H1 (cell line): ENCODE results near the gene TIMM10. TPM values are rescaled to one million over a fixed set of nuclear protein-coding genes. Genes with fewer than 3 reads are reported as not detected.

ENCODE experiments used
- CTCF ChIA-PET: fragments of 300-600 bp; sonication (Branson Sonifier 250); formaldehyde crosslinking; loops from one replicate; lab custom pipeline; 2021; ENCODE audit not compliant: partially characterized antibody; lab: Charles Lee
- POLR2A ChIA-PET: fragments of 300-600 bp; sonication (Branson Sonifier 250); formaldehyde crosslinking; loops from one replicate; lab custom pipeline; 2021; ENCODE audit warnings: inconsistent platforms; ENCODE audit not compliant: partially characterized antibody; lab: Charles Lee
- DNase-seq, 2 experiments: peaks; one replicate each; pipeline versions ENCODE4 v3.0.0 to v3.0.0-alpha.2; 2010 to 2022; ENCODE audit warnings: low spot score in 2 of 2, low read depth in 1 of 2, mixed read lengths in 1 of 2
- FAIRE-seq: peaks from 2 replicates; lab custom pipeline; 2011; peaks lifted over from hg19 to GRCh38; lab: Jason Lieb, UNC
- H2AFZ ChIP-seq: 2 replicates; pipeline ENCODE4 v1.8.1; 2012; ENCODE audit warnings: low read length, inconsistent platforms
- H2AK5ac ChIP-seq: 2 replicates; pipeline ENCODE4 v1.6.1; 2013; ENCODE audit warnings: low read depth, low read length
- H2BK120ac ChIP-seq: replicated peaks from 2 replicates; pipeline ENCODE3; 2013; ENCODE audit warnings: low read depth, low read length, inconsistent platforms
- H2BK12ac ChIP-seq: 2 replicates; pipeline ENCODE4 v1.6.1; 2013; ENCODE audit warnings: low read depth, low read length
- H2BK15ac ChIP-seq: 2 replicates; pipeline ENCODE4 v1.6.1; 2013; ENCODE audit warnings: low read length
- H2BK20ac ChIP-seq: 2 replicates; pipeline ENCODE4 v1.6.1; 2013; ENCODE audit warnings: low read length
- H2BK5ac ChIP-seq: 2 replicates; pipeline ENCODE4 v1.6.1; 2013; ENCODE audit warnings: low read depth, low read length
- H3K14ac ChIP-seq: 2 replicates; pipeline ENCODE4 v1.6.1; 2013; ENCODE audit warnings: inconsistent platforms; ENCODE audit not compliant: insufficient read length
- H3K18ac ChIP-seq: 2 replicates; pipeline ENCODE4 v1.6.1; 2013; ENCODE audit warnings: low read length; ENCODE audit errors: extremely low read depth
- H3K23ac ChIP-seq: 2 replicates; pipeline ENCODE4 v1.6.1; 2013; ENCODE audit warnings: inconsistent platforms; ENCODE audit not compliant: insufficient read length
- H3K23me2 ChIP-seq: 2 replicates; pipeline ENCODE4 v1.6.1; 2013; ENCODE audit warnings: low read depth, low read length
- H3K27ac ChIP-seq: 2 replicates; pipeline ENCODE4 v1.6.1; 2011; ENCODE audit warnings: low read depth, low read length, inconsistent platforms
- H3K27me3 ChIP-seq, 4 experiments: replicated peaks in 1 of 4; 1 replicate in 1 of 4; 2 replicates in 3 of 4; pipeline versions ENCODE4 v1.6.1 to v1.8.1; 2011 to 2013; ENCODE audit warnings: low read length in 3 of 4, mild to moderate bottlenecking in 3 of 4, inconsistent platforms in 2 of 4, mixed read lengths in 2 of 4, moderate library complexity in 1 of 4; ENCODE audit not compliant: control insufficient read depth in 3 of 4, insufficient read depth in 3 of 4; ENCODE audit errors: extremely low read depth in 1 of 4
- H3K36me3 ChIP-seq, 4 experiments: 2 replicates each; pipeline versions ENCODE4 v1.6.1 to v1.8.1; 2011 to 2013; ENCODE audit warnings: mild to moderate bottlenecking in 4 of 4, low read length in 3 of 4, moderate library complexity in 2 of 4, control low read depth in 1 of 4, inconsistent platforms in 1 of 4; ENCODE audit not compliant: insufficient read depth in 4 of 4, control insufficient read depth in 2 of 4
- H3K4ac ChIP-seq: replicated peaks from 2 replicates; pipeline ENCODE3; 2013; ENCODE audit warnings: low read length, low read depth, mixed read lengths, inconsistent platforms; ENCODE audit not compliant: insufficient read length
- H3K4me1 ChIP-seq, 4 experiments: replicated peaks in 1 of 4; 1 replicate in 1 of 4; 2 replicates in 3 of 4; pipeline versions ENCODE4 v1.6.1 to v1.8.1; 2011 to 2013; ENCODE audit warnings: low read length in 3 of 4, inconsistent platforms in 2 of 4, mixed read lengths in 1 of 4; ENCODE audit not compliant: insufficient read depth in 4 of 4, control insufficient read depth in 3 of 4
- H3K4me2 ChIP-seq, 2 experiments: 2 replicates each; pipeline versions ENCODE4 v1.6.1 to v1.8.1; 2011 to 2013; ENCODE audit warnings: low read depth in 2 of 2, low read length in 2 of 2, control low read depth in 1 of 2, inconsistent platforms in 1 of 2, mild to moderate bottlenecking in 1 of 2; ENCODE audit not compliant: insufficient read depth in 1 of 2
- H3K4me3 ChIP-seq, 4 experiments: fragments of 200-600, 300-600 bp in 1 of 4; sonication (generic), shearing (Covaris generic), sonication (Bioruptor Twin) in 1 of 4; 2 replicates each; pipeline versions ENCODE4 v1.5.1 to v1.8.1; 2011 to 2016; ENCODE audit warnings: low read length in 4 of 4, low read depth in 3 of 4, control low read depth in 2 of 4, inconsistent platforms in 2 of 4, mild to moderate bottlenecking in 2 of 4, mixed read lengths in 1 of 4, moderate library complexity in 1 of 4; ENCODE audit not compliant: insufficient read depth in 2 of 4; ENCODE audit errors: extremely low read depth in 1 of 4
- H3K56ac ChIP-seq: replicated peaks from 2 replicates; pipeline ENCODE3; 2013; ENCODE audit warnings: low read depth, mild to moderate bottlenecking, mixed read lengths, low read length, inconsistent platforms; ENCODE audit not compliant: insufficient read length
- H3K79me1 ChIP-seq: 2 replicates; pipeline ENCODE4 v1.6.1; 2013; ENCODE audit warnings: low read depth, low read length, control low read depth
- H3K79me2 ChIP-seq, 2 experiments: 2 replicates each; pipeline versions ENCODE4 v1.6.1 to v1.8.1; 2012 to 2013; ENCODE audit warnings: low read length in 2 of 2, mild to moderate bottlenecking in 2 of 2, inconsistent platforms in 1 of 2; ENCODE audit not compliant: insufficient read depth in 2 of 2, control insufficient read depth in 1 of 2
- H3K9ac ChIP-seq, 4 experiments: replicated peaks in 1 of 4; 1 replicate in 1 of 4; 2 replicates in 3 of 4; pipeline versions ENCODE4 v1.6.1 to v1.8.1; 2011 to 2013; ENCODE audit warnings: low read depth in 3 of 4, low read length in 3 of 4, control low read depth in 2 of 4, mild to moderate bottlenecking in 2 of 4, moderate library complexity in 2 of 4, inconsistent platforms in 1 of 4; ENCODE audit errors: extremely low read depth in 1 of 4
- H3K9me3 ChIP-seq, 2 experiments: 2 replicates each; pipeline versions ENCODE4 v1.6.1 to v1.8.1; 2012 to 2013; ENCODE audit warnings: mild to moderate bottlenecking in 2 of 2, moderate library complexity in 2 of 2, control low read depth in 1 of 2, inconsistent platforms in 1 of 2, low read depth in 1 of 2, low read length in 1 of 2, mixed read lengths in 1 of 2; ENCODE audit not compliant: insufficient read depth in 2 of 2
- H4K20me1 ChIP-seq, 2 experiments: replicated peaks in 1 of 2; 2 replicates each; pipeline versions ENCODE3 to v1.8.1; 2011 to 2013; ENCODE audit warnings: inconsistent platforms in 2 of 2, low read length in 2 of 2, mild to moderate bottlenecking in 1 of 2; ENCODE audit not compliant: insufficient read depth in 2 of 2, control insufficient read depth in 1 of 2
- H4K5ac ChIP-seq: 2 replicates; pipeline ENCODE4 v1.6.1; 2013; ENCODE audit warnings: low read length, low read depth, mixed read lengths, inconsistent platforms; ENCODE audit not compliant: insufficient read length
- H4K8ac ChIP-seq: 2 replicates; pipeline ENCODE4 v1.8.0; 2013; ENCODE audit warnings: mild to moderate bottlenecking, moderate library complexity, low read length, inconsistent platforms; ENCODE audit not compliant: insufficient read depth; ENCODE audit errors: extremely low read depth
- H4K91ac ChIP-seq: replicated peaks from 2 replicates; pipeline ENCODE3; 2013; ENCODE audit warnings: low read length, mixed read lengths, inconsistent platforms; ENCODE audit not compliant: insufficient read length
- ATF2 ChIP-seq: IDR thresholded peaks from 2 replicates; pipeline ENCODE4 v1.6.1; 2012; ENCODE audit warnings: low read length, inconsistent platforms
- BCL11A ChIP-seq, 2 experiments: IDR thresholded peaks; one replicate each; pipeline ENCODE4 v1.6.1; 2011; ENCODE audit warnings: low read depth in 2 of 2, low read length in 2 of 2, mild to moderate bottlenecking in 2 of 2
- CTCF ChIP-seq, 3 experiments: IDR thresholded peaks; 1 replicate in 2 of 3; 2 replicates in 1 of 3; pipeline versions ENCODE4 v1.5.1 to v1.6.1; 2011; ENCODE audit warnings: low read length in 3 of 3, mild to moderate bottlenecking in 3 of 3, inconsistent platforms in 2 of 3, low read depth in 1 of 3, moderate library complexity in 1 of 3; ENCODE audit not compliant: insufficient read depth in 1 of 3; ENCODE audit errors: control extremely low read depth in 1 of 3
- EGR1 ChIP-seq: IDR thresholded peaks from 2 replicates; pipeline ENCODE4 v1.6.1; 2011; ENCODE audit warnings: low read depth, low read length, borderline replicate concordance
- KDM4A ChIP-seq: IDR thresholded peaks from one replicate; pipeline ENCODE4 v1.7.1; 2012; ENCODE audit warnings: low read depth, mild to moderate bottlenecking, moderate library complexity, low read length, inconsistent platforms; ENCODE audit not compliant: severe bottlenecking
- TAF7 ChIP-seq: optimal IDR thresholded peaks from 2 replicates; pipeline ENCODE3; 2011; ENCODE audit warnings: low read depth, mild to moderate bottlenecking, inconsistent platforms, low read length, moderate library complexity, borderline replicate concordance
- TCF12 ChIP-seq: IDR thresholded peaks from 2 replicates; pipeline ENCODE4 v1.6.1; 2011; ENCODE audit warnings: low read depth, mild to moderate bottlenecking, low read length
- ZNF274 ChIP-seq: IDR thresholded peaks from 2 replicates; pipeline ENCODE4 v1.7.0; 2012; ENCODE audit warnings: low read length, borderline replicate concordance; ENCODE audit errors: extremely low read depth
- WGBS, 2 experiments: shearing (Covaris generic) in 1 of 2; methylation state at CpG; one replicate each; pipeline versions ENCODE4 v1.1.6 to v1.1.7; 2013 to 2015; ENCODE audit warnings: low lambda C conversion rate in 2 of 2, mixed read lengths in 2 of 2, inconsistent platforms in 1 of 2, low coverage in 1 of 2, missing lambda C conversion rate in 1 of 2; ENCODE audit not compliant: insufficient replicate concordance in 2 of 2, insufficient coverage in 1 of 2, insufficient read length in 1 of 2; ENCODE audit errors: extremely low coverage in 1 of 2, missing lambda C conversion rate in 1 of 2; 5-methylcytosine and 5-hydroxymethylcytosine counted together
- polyA plus RNA-seq, 7 experiments: library from polyadenylated mRNA; depleted of rRNA in 3 of 7; stranded (reverse) in 5 of 7; unstranded in 2 of 7; fragments of >200 nt in 5 of 7; fragments of 200-250 nt in 2 of 7; gene quantifications; 1 replicate in 5 of 7; 2 replicates in 1 of 7; 4 replicates in 1 of 7; pipeline versions ENCODE4 v1.2.1 to v1.2.3, GENCODE V29; 2011 to 2013; ENCODE audit warnings: missing spikeins in 2 of 7, mixed read lengths in 2 of 7
- total RNA-seq: library from RNA; stranded (reverse); fragmentation: NEBNext Ultra II Directional; extraction: Animal tissue kit (Norgen Biotek cat#: 25700); gene quantifications from 2 replicates; pipeline ENCODE4 v1.2.1, GENCODE V29; 2021

Gene TIMM10
- total and polyA plus RNA-seq, 2 of the 8 experiments (the other 6 are each of a cell fraction or from before 2014, with no cell fraction given): 117 to 227 TPM

GRCh38 chr11:57547854-57548377 is 17.4 kb upstream of the TIMM10 start:
- Histone ChIP-seq H3K23ac (no peak overlapping the region), H3K36me3 (peaks cover 2 to 33% (median 14%) of the 10 kb centered on the region in 4 experiments; a peak in 6 of 8 replicates), H3K9ac (no peak overlapping the region), H4K5ac (no peak overlapping the region), H3K14ac (no peak overlapping the region), H2BK15ac (no peak overlapping the region), H3K27ac (no peak overlapping the region), H2AFZ (no peak overlapping the region), H3K18ac (no peak overlapping the region), H2BK5ac (no peak overlapping the region), H3K23me2 (no peaks in the 10 kb centered on the region; the same call in 1 of the 2 replicates), H2AK5ac (no peak overlapping the region), H2BK20ac (no peak overlapping the region), H3K56ac (no peak overlapping the region), H4K20me1 (peaks cover 0 to 1% of the 10 kb centered on the region in 2 experiments), H3K4me2 (no peak overlapping the region), H3K27me3 (no peaks in the 10 kb centered on the region; a peak in 2 of 7 replicates), H3K9me3 (no peaks in the 10 kb centered on the region), H3K79me2 (no peaks in the 10 kb centered on the region), H4K8ac (no peak overlapping the region; the same call in 1 of the 2 replicates), H3K4ac (no peak overlapping the region), H3K4me3 (no peak overlapping the region), H2BK12ac (no peak overlapping the region), H3K4me1 (peaks cover 0 to 10% (median 8%) of the 10 kb centered on the region in 4 experiments; a peak in 6 of 7 replicates), H3K79me1 (no peaks in the 10 kb centered on the region), H4K91ac (no peak overlapping the region), H2BK120ac (no peak overlapping the region)
- POLR2A ChIA-PET: interaction anchor here (0.8 to 7.2 kb wide), 9 partner anchors 9 to 100 kb away, joined by 3 to 47 read pairs (median 5); no protein-coding TSS in a partner anchor
- FAIRE-seq: no peak
- no peak for DNase-seq
- CTCF ChIA-PET: interaction anchor here (0.7 to 5.5 kb wide), 16 partner anchors 10 to 208 kb away, joined by 3 to 34 read pairs (median 5); partner anchors contain the start of gene UBE2L6
- 90% methylated on average over 6 of the region's 6 CpGs; no CpG with 5 or more reads in 1 of the 2 experiments for WGBS, 2 experiments
- TF ChIP-seq BCL11A (IDR thresholded peaks at IDR 0.05; ENCODE audit: low read depth in 2 of 2, low read length in 2 of 2) (no peak), TCF12 (no peak), KDM4A (no peak), EGR1 (no peak), ZNF274 (no peak), TAF7 (no peak), ATF2 (no peak), CTCF (IDR thresholded peaks at IDR 0.05; ENCODE audit: control extremely low read depth in 1 of 3, insufficient read depth in 1 of 3, low read depth in 1 of 3, low read length in 3 of 3) (no peak)
